Measurements from ENCODE around the gene ABCA2.
"Not testable (repeated sequence)": the region's sequence is repeated elsewhere in the genome, so short reads cannot be mapped to it uniquely, and the experiment has no call there.

ABCA2 gene

DNA sequence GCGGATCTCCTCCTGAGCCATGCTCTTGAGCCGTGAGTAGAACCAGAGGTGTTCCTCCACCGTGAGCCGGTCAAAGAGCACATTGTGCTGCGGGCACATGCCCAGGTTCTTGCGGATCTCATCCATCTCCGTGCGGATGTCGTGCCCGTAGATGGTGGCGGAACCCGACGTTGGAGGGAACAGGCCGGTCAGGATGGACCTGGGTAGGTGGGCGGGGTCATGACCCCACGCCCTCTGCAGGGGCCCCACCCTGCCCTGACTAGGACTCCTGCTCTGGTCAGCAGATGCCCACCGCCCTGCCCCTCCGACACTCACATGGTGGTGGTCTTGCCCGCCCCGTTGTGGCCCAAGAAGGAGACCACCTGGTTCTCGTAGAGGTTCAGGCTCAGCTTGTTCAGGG is 12.1 kb downstream of the ABCA2 start:
- DNase-seq (ENCODE audit: low read depth), result no peak

DNA sequence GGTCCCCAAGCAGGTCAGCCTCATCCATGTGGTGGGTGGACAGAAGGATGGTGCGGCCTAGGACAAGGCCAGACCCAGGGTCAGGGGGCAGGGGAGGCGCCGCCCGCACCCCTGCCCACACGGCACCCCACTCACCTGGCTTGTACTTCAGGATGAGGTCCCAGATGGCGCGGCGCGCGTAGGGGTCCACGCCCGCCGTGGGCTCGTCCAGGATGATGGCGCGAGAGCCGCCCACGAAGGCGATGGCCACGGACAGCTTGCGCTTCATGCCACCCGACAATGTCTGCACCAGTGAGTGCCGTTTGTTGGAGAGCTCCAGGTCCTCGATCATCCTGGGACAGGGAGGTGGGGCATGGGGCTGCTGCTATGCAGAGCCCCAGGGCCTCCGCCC is 12.5 kb downstream of the ABCA2 start:
- no peak for DNase-seq (ENCODE audit: low read depth)

- DNase-seq (ENCODE audit: low read depth), result no peak
Observed at GRCh38 chr9:137014776-137015539, 13.1 kb downstream of the ABCA2 start.

- no peak for DNase-seq (ENCODE audit: low read depth)
Observed at GRCh38 chr9:137014166-137014565, 13.9 kb downstream of the ABCA2 start.

- DNase-seq (ENCODE audit: low read depth), result no peak
Observed at GRCh38 chr9:137013571-137013940, 14.5 kb downstream of the ABCA2 start.

GRCh38 chr9:137012694-137013570 is 15.1 kb downstream of the ABCA2 start:
- no peak for DNase-seq (ENCODE audit: low read depth)

GRCh38 chr9:137011907-137012675 is 15.9 kb downstream of the ABCA2 start:
- DNase-seq (ENCODE audit: low read depth), result no peak

- no peak for DNase-seq (ENCODE audit: low read depth)
Observed at GRCh38 chr9:137011156-137011555, 16.9 kb downstream of the ABCA2 start.

GRCh38 chr9:137009938-137010732 is 17.9 kb downstream of the ABCA2 start:
- no peak for DNase-seq (ENCODE audit: low read depth)

- no peak for DNase-seq (ENCODE audit: low read depth)
Observed at GRCh38 chr9:137009217-137009616, 18.8 kb downstream of the ABCA2 start.

DNA sequence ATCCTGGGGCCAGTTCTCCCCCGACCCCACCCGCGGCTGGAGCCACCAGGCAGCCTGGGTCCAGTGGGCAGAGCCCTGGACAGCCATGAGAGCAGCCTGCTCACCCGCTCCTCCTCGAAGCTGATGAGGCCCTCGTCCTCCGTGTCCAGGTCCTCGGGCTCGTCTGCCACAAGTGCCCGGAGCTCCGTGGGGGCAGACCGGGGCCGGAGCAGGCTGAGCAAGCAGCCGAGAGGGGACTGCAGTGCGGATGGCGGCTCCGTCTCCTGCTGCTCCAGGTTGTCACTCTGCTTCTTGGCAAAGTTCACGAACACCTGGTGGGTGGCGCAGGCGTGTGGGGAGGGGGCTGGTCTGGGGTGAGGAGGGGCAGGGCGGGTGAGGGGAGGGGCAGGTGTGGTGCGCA is 19.7 kb downstream of the ABCA2 start:
- DNase-seq (ENCODE audit: low read depth), result no peak

GRCh38 chr9:137007816-137008270 is 20.2 kb downstream of the ABCA2 start:
- DNase-seq (ENCODE audit: low read depth), result no peak

GRCh38 chr9:137007108-137007815 is 20.8 kb downstream of the ABCA2 start:
- no peak for DNase-seq (ENCODE audit: low read depth)

GRCh38 chr9:137006116-137007003 is 21.7 kb downstream of the ABCA2 start:
- DNase-seq (ENCODE audit: low read depth), result no peak

GRCh38 chr9:137004285-137004684 is 23.8 kb downstream of the ABCA2 start:
- not testable (repeated sequence) for DNase-seq (ENCODE audit: low read depth)

GRCh38 chr9:137002646-137003041 is 25.4 kb downstream of the ABCA2 start:
- no peak for DNase-seq (ENCODE audit: low read depth)

DNA sequence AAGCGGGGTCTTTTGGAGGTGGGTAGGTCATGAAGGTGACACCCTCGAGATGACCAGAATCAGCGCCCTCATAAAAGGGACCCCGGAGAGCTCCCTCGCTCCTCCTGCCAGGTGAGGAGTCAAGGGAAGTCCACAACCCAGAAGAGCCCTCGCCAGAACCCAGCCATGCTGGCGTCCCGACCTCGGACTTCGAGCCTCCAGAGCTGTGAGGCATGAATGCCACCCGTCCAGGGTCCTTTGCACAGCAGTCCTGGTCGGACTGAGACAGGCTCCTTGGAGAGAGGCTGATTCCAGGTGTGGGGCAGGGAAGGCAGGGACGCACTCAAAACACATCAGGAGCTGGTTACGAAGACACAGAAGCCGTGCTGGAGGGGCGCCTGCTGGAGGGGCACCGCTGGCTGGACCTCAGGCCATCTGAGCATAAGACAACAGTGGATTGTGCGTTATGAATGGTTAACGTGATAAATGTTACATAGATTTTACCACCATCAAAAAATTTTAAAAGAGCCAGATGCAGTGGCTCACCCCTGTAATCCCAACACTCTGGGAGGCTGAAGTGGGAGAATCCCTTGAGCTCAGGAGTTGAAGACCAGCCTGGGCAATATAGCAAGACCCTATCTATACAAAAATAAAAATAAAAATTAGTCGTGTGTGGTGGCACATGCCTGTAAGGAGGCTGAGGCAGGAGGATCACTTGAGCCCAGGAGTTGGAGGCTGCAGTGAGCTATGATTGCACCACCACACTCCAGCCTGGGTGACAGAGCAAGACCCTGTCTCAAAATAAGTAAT is 26.0 kb downstream of the ABCA2 start:
- no peak for DNase-seq (ENCODE audit: low read depth)

DNA sequence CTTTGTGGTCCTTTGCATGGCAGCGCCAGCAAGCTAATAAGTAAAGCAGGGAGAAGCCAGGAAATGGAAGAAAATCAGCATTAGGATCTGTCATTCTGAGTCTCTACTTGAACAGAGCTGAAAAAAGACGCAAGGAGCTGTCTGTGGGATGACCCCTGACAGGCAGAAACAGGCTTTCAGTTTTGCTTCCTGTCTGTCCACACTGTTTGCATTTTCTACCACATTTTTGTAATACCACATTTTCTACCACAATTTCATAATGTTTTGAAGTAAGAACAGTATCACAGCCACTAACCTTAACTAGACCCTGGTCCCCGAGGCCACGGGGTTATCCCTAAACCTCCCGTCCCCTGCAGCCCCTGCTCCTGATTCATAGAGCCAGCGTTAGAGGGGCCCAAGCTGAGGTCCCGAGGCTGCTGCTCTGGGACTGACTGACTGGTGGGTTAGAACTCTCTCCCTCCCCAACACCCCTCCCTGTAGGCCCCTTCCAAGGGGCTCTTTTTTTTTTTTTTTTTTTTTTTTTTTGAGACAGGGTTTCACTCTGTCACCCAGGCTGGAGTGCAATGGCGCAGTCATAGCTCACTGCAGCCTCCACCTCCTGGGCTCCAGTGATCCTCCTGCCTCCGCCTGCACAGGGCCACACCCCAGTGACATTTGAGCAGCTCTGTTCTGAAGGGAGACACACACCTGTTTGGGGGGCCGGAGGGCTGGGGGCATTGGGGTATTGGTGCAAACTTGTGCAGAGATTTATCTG is 27.7 kb downstream of the ABCA2 start:
- DNase-seq (ENCODE audit: low read depth), result no peak
